Measurements from ENCODE around the gene HESX1.

The HESX1 gene

DNA sequence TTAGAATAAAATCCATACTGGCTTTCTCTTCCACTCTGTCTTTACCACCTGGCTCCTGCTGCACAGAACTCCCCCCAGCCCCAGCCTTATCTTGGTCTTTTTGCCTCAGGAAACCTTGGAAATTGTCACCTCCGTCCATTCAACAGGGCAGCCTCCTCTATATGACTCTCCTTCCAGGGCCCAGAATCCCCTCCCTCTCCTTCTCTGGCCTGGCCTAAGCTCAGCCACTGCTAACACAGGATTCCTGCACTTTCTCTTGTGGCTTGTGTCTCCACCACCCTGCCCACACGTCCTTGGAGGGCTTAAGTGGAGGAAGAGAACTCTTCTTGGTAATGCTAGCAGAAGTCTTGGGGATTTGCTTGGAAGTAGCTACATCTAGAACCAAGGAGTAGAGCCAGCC lies 33.1 kb downstream of the HESX1 start:
- DNase-seq, result no peak

DNA sequence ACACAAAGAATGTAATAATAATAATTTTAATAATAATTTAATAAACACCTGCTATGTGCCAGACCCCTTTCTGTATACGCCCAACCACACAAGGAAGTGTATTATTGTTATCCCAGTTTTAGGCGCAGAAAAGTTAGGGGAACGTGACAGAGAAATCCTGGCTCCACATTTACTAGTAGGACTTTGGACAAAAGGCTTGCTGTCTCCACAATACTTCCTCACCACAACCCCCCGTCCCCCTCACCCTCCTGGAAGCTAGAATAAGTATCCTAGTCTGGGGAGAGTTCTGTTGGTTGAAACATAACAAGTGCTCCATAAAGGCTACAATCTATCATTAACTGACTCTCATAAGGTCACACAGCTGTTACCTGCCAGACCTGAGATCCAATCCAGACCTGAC lies 34.1 kb downstream of the HESX1 start:
- DNase-seq, result no peak

DNA sequence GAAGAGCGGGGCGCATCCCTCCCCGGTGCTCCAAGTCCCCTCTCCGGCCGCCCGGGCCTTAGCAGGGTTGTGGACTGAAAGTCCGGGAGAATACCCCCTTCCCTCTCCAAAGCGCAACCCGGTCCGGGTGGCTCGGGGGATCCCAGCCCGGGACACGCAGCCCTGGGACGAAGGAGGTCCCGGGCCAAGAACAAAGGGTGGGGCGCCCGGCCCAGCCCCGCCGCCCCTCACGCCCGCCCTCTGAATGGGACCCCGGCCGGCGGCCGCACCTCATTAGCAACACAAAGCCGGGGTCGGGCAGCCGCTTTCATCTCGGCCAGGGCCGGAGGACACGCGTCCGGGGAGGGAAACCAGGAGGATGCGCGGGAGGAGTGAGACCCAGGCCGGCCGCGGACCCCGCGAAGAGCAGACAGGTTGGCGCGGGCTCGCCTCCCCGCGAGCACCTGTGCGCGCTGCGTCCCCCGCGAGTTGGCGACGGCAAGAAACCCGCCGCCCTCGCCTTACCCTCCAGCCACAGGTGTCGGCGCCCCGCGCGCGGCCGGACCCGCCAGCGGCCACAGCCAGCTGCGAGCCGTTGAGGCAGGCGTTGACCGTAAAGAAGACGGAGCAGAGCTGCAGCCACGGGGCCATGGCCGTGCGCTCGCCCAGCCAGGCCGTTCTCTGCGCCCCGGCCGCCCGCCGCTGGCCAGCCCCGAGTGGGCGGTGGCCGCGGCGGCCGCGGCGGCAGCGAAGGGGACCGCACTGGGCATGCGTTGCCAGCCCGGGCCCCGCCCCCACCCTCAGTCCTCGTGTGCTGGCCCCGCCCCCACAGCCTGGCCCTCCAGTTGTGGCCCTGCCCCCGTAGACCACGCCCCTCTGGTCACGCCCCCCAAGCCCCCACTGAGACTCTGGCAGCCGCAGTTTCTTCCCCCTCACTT lies 34.9 kb downstream of the HESX1 start, which contains the start of gene IL17RD:
TSS of gene IL17RD (minus strand) at position 697 of the 917 bp plus-strand sequence. CDS start at position 630, 67 bp downstream.
- DNase-seq, result no peak

DNA sequence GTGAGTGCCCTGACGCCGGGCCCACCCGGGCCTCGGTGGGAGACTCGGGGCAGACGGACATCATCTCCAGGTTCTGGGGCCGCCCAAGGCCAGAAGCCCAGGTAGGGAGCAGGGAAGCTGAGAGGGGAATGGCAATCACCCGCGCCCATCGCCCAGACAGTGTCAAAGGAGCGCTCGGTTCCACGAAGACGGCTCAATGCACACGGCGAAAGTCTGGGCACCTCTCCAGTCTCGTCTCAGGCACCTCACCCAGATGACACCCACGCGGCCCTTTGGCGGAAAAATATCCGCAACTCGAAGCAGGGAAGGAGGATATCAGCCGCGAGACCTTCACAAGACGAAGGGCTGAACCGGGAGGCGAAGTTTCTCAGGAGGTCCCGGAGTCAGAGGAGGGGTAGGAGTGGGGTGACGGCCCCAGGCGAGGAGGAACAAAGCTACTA lies 35.5 kb downstream of the HESX1 start:
- no peak for DNase-seq

DNA sequence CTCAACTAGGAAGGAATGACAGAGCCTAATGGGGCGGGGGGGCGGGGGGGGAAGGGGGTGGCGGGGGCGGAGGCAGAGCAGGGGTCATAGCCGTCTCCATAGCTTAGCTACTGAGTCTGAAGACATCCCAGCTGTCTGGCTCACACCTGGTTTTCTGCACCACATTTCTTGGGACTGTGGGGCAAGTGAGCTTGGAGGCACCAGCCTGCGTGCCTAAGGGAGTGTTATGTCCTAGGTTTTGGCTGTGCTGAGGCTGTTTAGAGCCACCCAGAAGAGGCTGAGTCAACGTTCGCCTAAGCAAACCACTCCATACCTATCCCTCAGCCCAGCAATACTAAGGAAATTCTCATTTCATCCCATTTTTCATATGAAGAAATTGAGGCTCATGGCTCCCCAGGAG lies 36.0 kb downstream of the HESX1 start:
- no peak for DNase-seq

DNA sequence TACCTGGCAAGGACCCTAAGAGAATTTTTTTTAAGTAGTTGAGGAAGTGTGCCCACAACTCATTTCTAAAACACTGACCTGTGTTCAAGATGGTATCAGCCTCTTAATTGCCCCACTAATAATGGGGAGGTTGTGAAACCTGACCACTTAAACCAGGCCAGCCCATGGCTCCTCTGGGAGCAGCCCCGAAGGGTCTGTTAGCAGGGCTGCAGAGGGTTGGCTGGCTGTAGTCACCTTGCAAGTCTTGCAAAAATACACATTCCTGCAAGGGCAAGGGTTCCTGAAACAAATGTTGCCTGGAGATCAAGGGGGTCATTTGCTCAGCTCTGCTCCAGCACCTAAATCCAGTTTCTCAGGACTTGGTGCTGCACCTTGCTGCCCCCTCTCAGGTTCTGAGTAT lies 37.9 kb downstream of the HESX1 start:
- no peak for DNase-seq

DNA sequence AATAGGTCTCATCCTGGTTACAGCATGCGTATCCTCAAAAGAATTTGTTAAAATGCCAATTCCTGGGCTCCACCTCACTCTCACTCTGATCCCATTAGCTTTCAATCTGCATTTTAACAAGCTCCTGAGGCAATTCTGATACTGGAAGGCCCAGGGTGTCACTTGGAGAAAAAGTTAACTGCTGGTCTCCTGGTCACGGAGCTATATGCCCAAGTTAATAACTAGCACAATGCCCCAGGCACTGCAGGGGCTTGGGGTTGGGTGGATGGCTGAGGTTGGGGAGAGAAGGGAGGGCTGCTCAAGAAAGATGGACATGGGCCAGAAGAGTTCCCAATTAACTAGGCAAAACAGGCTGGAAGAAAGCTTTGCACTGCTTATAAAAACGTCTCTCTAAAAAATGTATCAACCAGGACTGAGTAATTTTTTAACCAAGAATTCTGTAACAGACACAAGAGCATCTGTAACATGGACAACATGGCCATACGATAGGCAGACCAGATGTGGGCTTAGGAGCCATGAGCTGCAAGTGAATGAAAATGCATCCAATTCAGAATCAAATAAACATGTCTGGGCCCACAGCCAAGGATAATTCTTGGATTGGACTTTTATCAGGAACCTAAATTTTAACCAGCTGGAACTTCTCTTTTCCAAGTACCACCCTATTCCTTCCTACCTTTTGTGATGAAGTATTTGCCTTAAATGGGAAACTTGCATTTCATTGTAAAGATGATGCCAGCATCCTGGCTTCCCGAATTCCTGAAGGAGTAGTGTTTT lies 38.8 kb downstream of the HESX1 start:
- no peak for DNase-seq

DNA sequence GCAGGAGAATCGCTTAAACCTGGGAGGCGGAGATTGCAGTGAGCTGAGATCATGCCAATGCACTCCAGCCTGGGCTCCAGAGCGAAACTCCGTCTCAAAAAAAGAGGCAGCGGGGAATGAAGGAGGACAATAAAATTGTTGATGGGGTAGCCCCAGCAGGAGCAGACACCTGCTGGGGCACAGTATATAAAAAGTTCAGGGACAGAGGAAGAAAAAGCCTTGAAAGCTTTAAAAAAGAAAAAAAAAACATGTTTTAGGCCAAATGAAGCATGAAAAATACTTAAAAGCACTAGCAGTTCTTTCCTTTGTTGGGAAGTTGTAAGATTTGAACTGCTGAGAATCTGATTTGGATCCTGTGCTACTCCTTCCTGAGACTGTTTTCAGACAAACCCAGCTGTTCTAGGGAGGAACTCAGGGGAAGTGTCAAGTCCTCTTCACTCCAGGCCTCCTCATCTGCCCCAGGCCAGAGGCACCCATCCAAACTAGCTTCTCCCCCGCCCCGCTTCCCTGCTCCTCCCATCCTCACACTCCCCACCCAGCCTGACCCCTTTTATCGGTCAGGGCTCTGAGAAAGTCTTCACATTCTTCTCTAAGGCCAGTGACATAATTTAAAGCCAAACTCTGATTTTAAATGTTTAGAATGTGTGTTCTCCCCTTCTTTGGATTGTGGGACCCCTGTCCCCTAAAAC lies 39.6 kb downstream of the HESX1 start:
- no peak for DNase-seq

DNA sequence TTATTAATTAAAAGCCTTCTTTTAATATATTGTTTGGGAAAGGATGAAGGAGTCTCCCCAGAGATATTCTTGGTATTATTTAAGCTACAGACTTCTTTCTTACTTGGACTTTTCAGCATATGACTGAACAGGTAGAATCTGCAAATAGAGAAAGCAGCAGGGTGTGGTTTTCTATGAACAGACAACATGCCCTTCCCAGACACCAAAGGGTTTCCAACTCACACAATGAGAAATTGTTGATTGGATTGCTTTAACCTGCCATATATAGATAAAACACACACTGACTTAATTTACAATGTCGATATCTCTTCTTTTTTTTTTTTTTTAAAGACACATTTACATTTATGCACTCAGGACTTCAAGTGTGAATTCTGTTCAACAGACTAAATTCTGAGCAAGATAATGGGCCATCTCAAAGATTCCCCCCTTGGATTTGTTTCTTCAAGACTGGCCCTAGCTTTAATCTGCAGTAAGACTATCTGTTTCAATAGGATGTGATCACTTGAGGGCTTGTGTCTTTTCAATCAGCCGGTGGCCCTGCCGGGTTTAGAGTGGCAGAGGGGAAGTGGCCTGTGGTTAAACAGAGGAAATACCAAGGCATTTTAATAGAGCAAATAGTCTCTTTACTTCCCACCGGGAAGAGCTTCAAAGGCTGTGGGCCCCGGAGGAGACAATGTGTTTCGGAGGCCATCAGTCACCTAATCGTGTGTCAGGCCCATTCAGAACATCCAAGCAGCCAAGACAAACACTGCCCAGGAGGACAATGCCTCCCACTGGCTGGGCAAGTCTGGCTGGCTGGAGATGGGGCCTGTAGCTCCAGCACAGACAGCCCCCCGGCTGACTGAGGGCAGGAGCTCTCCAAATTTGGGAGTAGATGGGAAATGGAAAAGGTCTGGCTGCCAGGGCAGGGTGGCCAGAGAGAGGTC lies 40.7 kb downstream of the HESX1 start:
- DNase-seq, result no peak

DNA sequence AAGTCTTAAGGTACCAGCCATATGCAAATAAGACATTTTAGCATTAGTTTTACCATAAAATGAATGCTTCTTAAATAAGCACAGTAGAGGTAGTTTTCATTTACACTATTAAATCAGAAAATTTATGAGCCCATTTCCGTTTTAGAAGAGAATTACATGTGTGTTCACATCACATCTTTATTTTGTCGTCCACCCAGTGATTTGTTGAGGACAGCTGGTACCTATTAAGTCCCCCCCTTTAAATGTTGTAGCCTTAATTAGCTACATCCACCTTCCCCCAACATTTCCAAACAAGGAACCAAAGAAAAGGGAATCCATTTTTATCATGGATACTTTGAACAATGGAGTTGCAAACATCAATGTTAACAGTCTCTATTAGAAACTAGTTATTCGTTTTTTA lies 41.5 kb downstream of the HESX1 start:
- no peak for DNase-seq

DNA sequence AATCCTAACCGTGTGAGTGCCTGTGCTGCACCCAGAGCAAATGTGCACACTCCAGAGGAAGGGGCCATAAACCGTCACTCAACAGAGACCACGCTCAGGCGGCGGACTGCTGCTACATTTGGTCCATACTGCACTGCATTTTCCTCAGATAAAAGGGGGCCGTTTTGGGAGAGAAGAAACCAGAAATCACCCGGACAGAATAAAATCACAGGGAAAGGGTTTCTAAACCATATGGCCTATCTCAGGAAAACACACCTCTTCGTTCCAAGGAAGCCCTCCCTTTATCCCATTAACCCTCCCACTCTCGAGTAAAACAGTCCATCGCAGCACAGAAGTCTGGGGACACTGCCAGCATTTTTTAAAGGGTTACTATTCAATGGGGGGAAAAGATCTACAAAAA lies 42.2 kb downstream of the HESX1 start:
- no peak for DNase-seq

DNA sequence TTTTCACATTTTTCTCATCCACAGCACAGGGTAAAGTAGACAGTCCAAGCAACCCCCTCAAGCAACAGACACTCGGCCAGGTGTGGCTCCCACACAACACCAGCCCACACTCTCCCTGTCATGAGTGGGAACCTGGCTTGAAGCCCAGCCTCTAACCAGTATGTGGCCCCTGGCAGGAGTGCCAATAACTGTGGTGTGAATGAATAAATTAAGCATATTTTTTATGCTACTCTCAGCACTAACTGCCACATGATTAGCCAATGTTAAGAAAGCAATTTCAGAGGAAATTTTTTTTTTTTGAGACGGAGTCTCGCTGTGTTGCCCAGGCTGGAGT lies 44.5 kb downstream of the HESX1 start:
- DNase-seq, result no peak

DNA sequence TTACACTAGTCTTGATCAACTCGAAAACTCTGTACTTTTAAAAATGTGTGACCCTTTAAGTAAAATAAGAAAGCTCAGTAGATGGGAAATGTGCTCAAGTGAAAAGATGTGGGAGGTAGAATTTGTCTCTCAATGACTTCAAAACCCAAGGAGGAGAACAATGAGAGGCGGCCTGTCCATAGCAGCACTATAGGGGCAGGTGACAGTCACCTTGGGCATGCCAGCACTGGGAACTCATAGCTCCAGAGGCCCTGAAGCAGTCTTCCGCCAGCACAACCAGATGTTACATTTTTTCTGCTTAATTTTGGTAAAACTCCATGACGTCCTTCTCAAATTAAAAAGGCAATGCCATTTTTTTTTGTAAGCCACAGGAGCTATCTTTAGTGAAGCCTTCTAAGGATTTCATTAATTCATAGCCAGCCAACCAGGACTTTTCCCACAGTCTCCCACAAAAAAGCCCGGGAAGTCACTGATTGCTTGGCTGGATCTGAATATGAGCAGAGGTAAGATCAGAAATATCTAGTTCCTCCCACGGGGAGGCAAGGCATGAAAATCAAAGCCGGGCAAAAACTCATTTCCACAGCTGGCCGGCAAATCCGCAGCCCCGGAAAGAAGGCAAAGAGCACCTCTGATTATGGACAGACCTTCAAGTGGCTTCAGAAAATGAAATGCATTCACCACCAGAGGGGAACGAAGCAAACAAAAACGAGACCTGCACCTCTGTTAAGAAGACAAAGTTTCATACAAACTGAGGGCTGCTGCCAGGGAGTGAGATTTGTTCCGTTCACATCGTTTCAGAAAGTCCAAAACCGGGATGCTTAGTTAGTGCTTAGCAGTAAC lies 45.1 kb downstream of the HESX1 start:
- no peak for DNase-seq

DNA sequence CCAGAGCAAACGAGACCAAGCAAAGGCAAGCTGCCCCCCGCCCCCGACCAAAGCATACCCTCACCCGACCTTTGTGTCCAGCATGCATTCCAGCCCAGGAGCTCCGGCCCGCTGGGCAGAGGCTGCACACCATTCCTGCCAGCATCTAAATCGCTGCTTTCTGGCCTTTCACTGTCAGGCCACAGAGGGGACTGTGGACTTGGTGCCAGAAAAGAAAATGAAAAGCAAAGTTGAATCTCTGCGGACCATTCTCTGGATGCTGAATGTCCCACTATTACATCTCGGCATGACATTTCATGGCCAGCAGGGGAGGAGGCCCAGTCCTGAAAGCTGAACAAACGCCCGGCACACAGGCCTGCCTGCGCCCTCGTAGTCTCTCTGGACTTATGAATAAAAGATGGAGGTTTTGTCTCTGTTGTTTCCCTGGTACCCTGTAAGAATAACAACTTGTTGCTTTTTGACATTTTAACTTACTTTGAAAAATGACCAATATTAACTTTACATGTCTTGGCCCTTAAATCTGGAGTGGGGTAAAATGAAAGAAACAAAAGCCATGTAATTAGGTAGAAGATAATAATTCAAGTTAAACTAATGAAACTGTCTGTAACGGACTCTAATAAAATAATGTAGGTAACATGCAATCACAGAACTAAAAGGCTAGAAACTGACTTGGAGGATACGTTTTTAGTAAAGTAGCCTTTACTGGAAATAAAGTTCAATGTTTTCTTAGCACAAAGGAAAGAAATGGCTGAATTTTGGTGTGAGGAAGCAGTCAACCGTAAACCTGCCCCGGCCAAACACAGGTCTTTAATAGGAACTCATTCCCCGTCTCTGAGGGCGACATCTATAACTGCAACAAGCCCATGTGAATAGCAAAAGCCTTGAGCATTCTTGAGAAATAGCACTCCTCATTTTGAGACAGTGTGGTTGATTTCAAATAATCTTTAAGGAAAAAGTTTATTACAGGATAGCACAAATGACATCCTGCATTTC lies 47.3 kb downstream of the HESX1 start:
- DNase-seq, result no peak

DNA sequence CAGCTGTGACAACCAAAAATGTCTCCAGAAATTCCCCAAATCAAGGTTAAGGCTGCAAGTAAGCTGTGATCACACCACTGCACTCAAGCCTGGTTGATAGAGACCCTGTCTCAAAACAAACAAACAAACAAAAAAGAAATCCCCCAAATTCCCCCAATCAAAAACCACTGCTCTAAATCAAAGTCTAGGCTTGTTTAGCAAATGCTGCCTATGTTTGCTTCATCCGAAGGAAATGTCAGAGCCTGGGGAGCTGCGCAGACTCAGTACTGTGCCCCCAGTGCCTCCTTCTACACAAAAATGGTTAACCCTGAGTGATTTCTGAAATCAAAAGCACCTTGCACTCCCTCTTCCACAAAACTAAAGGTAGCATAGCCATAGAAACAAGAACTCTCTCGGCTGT lies 48.0 kb downstream of the HESX1 start:
- DNase-seq, result no peak

DNA sequence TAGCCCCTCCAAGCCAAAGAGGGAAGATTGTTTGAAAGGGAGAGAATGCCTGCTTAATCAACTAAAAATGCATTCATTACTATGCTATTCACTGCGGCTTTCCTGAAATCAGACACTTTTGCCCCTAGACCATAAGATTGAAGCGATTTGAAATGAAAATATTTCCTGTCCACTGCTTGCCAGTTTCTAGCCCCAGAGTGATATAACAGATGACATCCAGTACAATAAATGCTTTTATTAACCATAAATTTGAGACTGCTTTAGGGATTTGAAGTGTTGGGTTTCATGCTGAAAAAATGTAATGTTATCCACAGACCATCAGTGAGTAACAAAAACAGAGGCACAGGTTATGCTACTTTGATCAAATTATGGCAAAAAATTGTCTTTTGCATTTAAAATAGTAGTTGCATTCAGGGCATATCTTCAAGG lies 48.7 kb downstream of the HESX1 start:
- no peak for DNase-seq

DNA sequence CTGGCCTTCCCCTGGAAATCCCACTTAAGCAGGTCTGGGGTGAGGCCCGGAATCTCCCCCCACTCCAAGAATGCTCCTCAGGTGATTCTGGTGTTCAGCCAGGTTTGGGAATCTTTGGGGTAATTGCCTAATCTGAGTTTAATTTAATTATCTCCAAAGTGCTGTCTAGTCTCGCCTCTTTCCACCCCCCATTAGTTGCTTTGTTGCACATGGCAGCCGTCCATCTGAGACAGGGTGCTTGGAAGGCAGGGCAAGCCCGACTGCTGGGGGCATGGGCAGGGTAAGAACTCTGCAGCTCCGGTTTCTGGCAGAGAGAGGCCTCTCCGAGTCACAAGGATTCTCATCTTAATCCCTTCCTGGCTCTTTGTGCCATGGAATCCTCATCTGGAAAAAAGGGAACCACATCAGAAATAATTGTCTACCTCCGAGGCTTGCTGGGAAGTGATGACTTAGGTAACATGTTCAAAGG lies 49.6 kb downstream of the HESX1 start:
- DNase-seq, result no peak

All from NCI-H1694 treated with DMSO at 0.1 percent for 48 hours (cell line).